ENCODE measurements around the gene DUSP28.

Gene DUSP28

DNA sequence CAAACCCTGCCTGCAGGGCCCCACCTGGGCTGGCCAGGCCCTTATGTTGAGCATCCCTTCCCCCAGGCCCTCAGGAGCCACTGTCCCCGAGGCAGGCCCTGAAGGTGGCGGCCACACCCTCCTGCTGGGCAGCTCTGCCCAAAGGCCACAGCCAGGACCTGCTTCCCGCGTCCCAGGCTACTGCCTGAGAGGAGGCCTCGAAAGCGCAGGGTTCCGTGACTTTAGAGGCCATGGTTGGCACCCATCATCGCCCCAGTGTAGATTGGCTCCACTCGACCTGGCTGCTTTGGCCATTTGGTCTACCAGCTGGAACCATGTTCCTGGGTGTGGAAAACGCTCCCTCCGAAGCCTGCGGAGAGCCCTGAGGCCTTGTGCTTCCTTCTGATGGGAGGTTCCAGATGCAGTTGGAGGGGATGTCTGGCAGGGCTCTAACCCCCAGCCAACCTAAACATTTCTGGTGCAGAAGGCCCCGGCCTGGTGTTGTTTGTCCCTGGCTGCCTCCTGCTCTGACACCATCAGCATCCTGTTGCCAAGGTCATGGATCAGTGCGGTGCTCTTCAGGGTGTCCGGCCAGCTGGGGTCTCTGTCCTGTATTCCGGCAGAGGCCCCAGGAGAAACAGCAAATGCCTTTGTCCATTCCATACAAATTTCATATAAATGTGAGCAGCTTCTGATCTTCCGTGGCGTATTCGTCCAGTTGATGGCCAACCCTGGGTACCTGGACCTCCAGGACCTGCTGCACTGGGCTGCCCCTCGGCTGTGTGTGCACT, 41.1 kb downstream of the DUSP28 start:
- Histone ChIP-seq H3K9me2 (ENCODE audit: low read depth, low read length) (no peaks in the 10 kb centered on the region), H3K4me1 (ENCODE audit: insufficient read depth, low read length, severe bottlenecking) (no peaks in the 10 kb centered on the region), H3K79me2 (ENCODE audit: insufficient read depth, low read length) (no peaks in the 10 kb centered on the region), H3K4me2 (ENCODE audit: low read length) (no peak overlapping the region), H3F3A (ENCODE audit: insufficient read depth, low read length) (no peaks in the 10 kb centered on the region), H2AFZ (ENCODE audit: low read length) (no peak overlapping the region), H3K4me3 (ENCODE audit: low read depth, low read length, poor library complexity, severe bottlenecking) (no peak overlapping the region), H3K9ac (ENCODE audit: low read length) (no peak overlapping the region), H3K27me3 (ENCODE audit: insufficient read depth, low read length) (no peaks in the 10 kb centered on the region), H4K20me1 (ENCODE audit: insufficient read depth, low read length) (no peaks in the 10 kb centered on the region), H3K36me3 (ENCODE audit: insufficient read depth, low read length) (peaks cover 9% of the 10 kb centered on the region; the same call in 1 of the 2 replicates), H3K9me3 (ENCODE audit: low read length) (no peaks in the 10 kb centered on the region), H3K27ac (ENCODE audit: low read depth, low read length, poor library complexity, severe bottlenecking) (no peak overlapping the region)
- TF ChIP-seq CTCF (IDR thresholded peaks at IDR 0.05; ENCODE audit: low read length) (no peak), EZH2 (IDR thresholded peaks at IDR 0.05; ENCODE audit: borderline replicate concordance, low read length) (no peak)

- Histone ChIP-seq H3K4me1 (ENCODE audit: insufficient read depth, low read length, severe bottlenecking) (no peaks in the 10 kb centered on the region), H3K4me3 (ENCODE audit: low read depth, low read length, poor library complexity, severe bottlenecking) (no peak overlapping the region), H3K9ac (ENCODE audit: low read length) (no peak overlapping the region), H3K4me2 (ENCODE audit: low read length) (no peak overlapping the region), H3K79me2 (ENCODE audit: insufficient read depth, low read length) (no peaks in the 10 kb centered on the region), H3K9me2 (ENCODE audit: low read depth, low read length) (no peaks in the 10 kb centered on the region), H4K20me1 (ENCODE audit: insufficient read depth, low read length) (no peaks in the 10 kb centered on the region), H3K36me3 (ENCODE audit: insufficient read depth, low read length) (peaks cover 9% of the 10 kb centered on the region; the same call in 1 of the 2 replicates), H3K27ac (ENCODE audit: low read depth, low read length, poor library complexity, severe bottlenecking) (no peak overlapping the region), H3K9me3 (ENCODE audit: low read length) (no peaks in the 10 kb centered on the region), H3K27me3 (ENCODE audit: insufficient read depth, low read length) (no peaks in the 10 kb centered on the region), H2AFZ (ENCODE audit: low read length) (no peak overlapping the region), H3F3A (ENCODE audit: insufficient read depth, low read length) (no peaks in the 10 kb centered on the region)
- TF ChIP-seq CTCF (IDR thresholded peaks at IDR 0.05; ENCODE audit: low read length) (no peak), EZH2 (IDR thresholded peaks at IDR 0.05; ENCODE audit: borderline replicate concordance, low read length) (no peak)
Measured at GRCh38 chr2:240601831-240602160, 41.6 kb downstream of the DUSP28 start.

GRCh38 chr2:240602266-240603050, 42.3 kb downstream of the DUSP28 start:
- Histone ChIP-seq H3K27ac (ENCODE audit: low read depth, low read length, poor library complexity, severe bottlenecking) (no peak overlapping the region), H3K4me3 (ENCODE audit: low read depth, low read length, poor library complexity, severe bottlenecking) (no peak overlapping the region), H3K4me2 (ENCODE audit: low read length) (no peak overlapping the region), H3K9me3 (ENCODE audit: low read length) (no peaks in the 10 kb centered on the region), H3K79me2 (ENCODE audit: insufficient read depth, low read length) (no peaks in the 10 kb centered on the region), H3F3A (ENCODE audit: insufficient read depth, low read length) (no peaks in the 10 kb centered on the region), H4K20me1 (ENCODE audit: insufficient read depth, low read length) (no peaks in the 10 kb centered on the region), H3K27me3 (ENCODE audit: insufficient read depth, low read length) (no peaks in the 10 kb centered on the region), H3K9me2 (ENCODE audit: low read depth, low read length) (no peaks in the 10 kb centered on the region), H3K4me1 (ENCODE audit: insufficient read depth, low read length, severe bottlenecking) (no peaks in the 10 kb centered on the region), H2AFZ (ENCODE audit: low read length) (no peak overlapping the region), H3K9ac (ENCODE audit: low read length) (no peak overlapping the region), H3K36me3 (ENCODE audit: insufficient read depth, low read length) (peaks cover 9% of the 10 kb centered on the region; the same call in 1 of the 2 replicates)
- no peak for TF ChIP-seq CTCF (IDR thresholded peaks at IDR 0.05; ENCODE audit: low read length)
- no peak for TF ChIP-seq EZH2 (IDR thresholded peaks at IDR 0.05; ENCODE audit: borderline replicate concordance, low read length)

Data from OCI-LY1 (cell line).